GM12878 (cell line): ENCODE measurements around the gene DLG2. TPM values are rescaled to one million over a fixed set of nuclear protein-coding genes. Genes with fewer than 3 reads are reported as not detected.

Experiments used
- BACH1 ChIP-seq: fragments of 450-650 bp; IDR thresholded peaks from 2 replicates; pipeline ENCODE4 v1.6.1; 2017; ENCODE audit warnings: mild to moderate bottlenecking, borderline replicate concordance
- MLLT1 ChIP-seq: fragments of 450-650 bp; IDR thresholded peaks from 2 replicates; pipeline ENCODE4 v1.6.1; 2016; ENCODE audit warnings: mild to moderate bottlenecking
- SUZ12 ChIP-seq: fragments of 200-600 bp; sonication (generic); IDR thresholded peaks from one replicate; pipeline ENCODE4 v1.6.1; 2018; ENCODE audit warnings: antibody characterized with exemption, mild to moderate bottlenecking; ENCODE audit not compliant: unreplicated experiment
- polyA plus RNA-seq, 11 experiments: library from polyadenylated mRNA; depleted of rRNA in 4 of 11; unstranded in 6 of 11; stranded (reverse) in 5 of 11; fragments of >200 nt; fragmentation: Nextera tagmentation in 4 of 11; fragmentation: Illumina TruSeq in 1 of 11; extraction: Ambion mirVana in 4 of 11; extraction: Trizol in 1 of 11; gene quantifications; 1 replicate in 1 of 11; 2 replicates in 10 of 11; pipeline versions ENCODE4 v1.2.1 to v1.2.3, GENCODE V29; 2011 to 2016; ENCODE audit warnings: inconsistent platforms in 2 of 11, missing spikeins in 2 of 11, low read depth in 1 of 11
- total RNA-seq, 4 experiments: library from RNA; depleted of rRNA in 3 of 4; stranded (reverse); fragments of >200 nt in 3 of 4; fragmentation: Illumina TruSeq in 1 of 4; extraction: Trizol in 1 of 4; gene quantifications; 2 replicates each; pipeline versions ENCODE4 v1.2.1 to v1.2.3, GENCODE V29; 2013 to 2021
- TF ChIP-seq, protein P1 (sequence below): IDR thresholded peaks from 2 replicates; pipeline ENCODE4 v1.6.1; 2011; ENCODE audit warnings: mild to moderate bottlenecking, low read depth, low read length, moderate library complexity; ENCODE audit not compliant: insufficient replicate concordance
- TF ChIP-seq, protein P2 (sequence below): IDR thresholded peaks from 2 replicates; pipeline ENCODE4 v1.6.1; 2012; ENCODE audit warnings: improper control_type of control experiment, low read depth, low read length; ENCODE audit not compliant: insufficient replicate concordance

Gene DLG2
- total and polyA plus RNA-seq, 10 of the 15 experiments (the other 5 are each of a cell fraction or from before 2014, with no cell fraction given), result 0.09 to 0.98 (median 0.35) TPM

DNA sequence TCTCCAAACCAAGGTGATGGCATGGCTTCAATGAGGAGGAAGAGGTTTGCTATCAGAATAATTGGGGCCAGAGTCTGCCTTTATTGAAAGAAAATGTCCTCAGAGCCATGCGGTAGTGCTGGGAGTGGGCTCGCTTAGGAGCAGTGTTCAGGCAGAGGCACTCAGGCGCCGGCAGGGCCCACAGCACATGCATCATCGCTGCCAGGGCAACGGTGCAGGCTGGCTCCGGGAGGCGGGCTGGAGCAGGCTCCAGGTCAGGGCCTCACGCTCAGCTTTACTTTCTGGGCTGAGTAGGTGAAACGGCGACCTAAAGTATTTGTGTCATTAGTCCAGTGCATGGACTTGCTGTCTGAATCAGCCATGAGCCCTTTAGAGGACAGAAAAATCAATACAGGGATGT, 2171.1 kb downstream of the DLG2 start (continued):
- TF ChIP-seq, protein P1, sequence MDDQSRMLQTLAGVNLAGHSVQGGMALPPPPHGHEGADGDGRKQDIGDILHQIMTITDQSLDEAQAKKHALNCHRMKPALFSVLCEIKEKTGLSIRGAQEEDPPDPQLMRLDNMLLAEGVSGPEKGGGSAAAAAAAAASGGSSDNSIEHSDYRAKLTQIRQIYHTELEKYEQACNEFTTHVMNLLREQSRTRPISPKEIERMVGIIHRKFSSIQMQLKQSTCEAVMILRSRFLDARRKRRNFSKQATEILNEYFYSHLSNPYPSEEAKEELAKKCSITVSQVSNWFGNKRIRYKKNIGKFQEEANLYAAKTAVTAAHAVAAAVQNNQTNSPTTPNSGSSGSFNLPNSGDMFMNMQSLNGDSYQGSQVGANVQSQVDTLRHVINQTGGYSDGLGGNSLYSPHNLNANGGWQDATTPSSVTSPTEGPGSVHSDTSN, result no peak
- TF ChIP-seq, protein P2, sequence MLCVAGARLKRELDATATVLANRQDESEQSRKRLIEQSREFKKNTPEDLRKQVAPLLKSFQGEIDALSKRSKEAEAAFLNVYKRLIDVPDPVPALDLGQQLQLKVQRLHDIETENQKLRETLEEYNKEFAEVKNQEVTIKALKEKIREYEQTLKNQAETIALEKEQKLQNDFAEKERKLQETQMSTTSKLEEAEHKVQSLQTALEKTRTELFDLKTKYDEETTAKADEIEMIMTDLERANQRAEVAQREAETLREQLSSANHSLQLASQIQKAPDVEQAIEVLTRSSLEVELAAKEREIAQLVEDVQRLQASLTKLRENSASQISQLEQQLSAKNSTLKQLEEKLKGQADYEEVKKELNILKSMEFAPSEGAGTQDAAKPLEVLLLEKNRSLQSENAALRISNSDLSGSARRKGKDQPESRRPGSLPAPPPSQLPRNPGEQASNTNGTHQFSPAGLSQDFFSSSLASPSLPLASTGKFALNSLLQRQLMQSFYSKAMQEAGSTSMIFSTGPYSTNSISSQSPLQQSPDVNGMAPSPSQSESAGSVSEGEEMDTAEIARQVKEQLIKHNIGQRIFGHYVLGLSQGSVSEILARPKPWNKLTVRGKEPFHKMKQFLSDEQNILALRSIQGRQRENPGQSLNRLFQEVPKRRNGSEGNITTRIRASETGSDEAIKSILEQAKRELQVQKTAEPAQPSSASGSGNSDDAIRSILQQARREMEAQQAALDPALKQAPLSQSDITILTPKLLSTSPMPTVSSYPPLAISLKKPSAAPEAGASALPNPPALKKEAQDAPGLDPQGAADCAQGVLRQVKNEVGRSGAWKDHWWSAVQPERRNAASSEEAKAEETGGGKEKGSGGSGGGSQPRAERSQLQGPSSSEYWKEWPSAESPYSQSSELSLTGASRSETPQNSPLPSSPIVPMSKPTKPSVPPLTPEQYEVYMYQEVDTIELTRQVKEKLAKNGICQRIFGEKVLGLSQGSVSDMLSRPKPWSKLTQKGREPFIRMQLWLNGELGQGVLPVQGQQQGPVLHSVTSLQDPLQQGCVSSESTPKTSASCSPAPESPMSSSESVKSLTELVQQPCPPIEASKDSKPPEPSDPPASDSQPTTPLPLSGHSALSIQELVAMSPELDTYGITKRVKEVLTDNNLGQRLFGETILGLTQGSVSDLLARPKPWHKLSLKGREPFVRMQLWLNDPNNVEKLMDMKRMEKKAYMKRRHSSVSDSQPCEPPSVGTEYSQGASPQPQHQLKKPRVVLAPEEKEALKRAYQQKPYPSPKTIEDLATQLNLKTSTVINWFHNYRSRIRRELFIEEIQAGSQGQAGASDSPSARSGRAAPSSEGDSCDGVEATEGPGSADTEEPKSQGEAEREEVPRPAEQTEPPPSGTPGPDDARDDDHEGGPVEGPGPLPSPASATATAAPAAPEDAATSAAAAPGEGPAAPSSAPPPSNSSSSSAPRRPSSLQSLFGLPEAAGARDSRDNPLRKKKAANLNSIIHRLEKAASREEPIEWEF, result no peak
- no peak for TF ChIP-seq MLLT1
- no peak for TF ChIP-seq SUZ12
- TF ChIP-seq BACH1, result no peak
